OCI-LY7 (cell line): Measurements from ENCODE around the gene UBE2U. TPM values are rescaled to one million over a fixed set of nuclear protein-coding genes. Genes with fewer than 3 reads are reported as not detected.

Experiments
- BruUV-seq: library from RNA; stranded (reverse); fragments of 400-500 nt; replicated peaks from 2 replicates; lab custom pipeline; 2021; lab: Mats Ljungman, UMichigan
- CTCF ChIA-PET: fragments of 300-600 bp; sonication (Branson Sonifier 250); formaldehyde crosslinking; loops from one replicate; lab custom pipeline; 2022; ENCODE audit warnings: antibody characterized with exemption; ENCODE audit not compliant: unreplicated experiment; lab: Charles Lee
- POLR2A ChIA-PET: fragments of 300-600 bp; sonication (Branson Sonifier 250); formaldehyde crosslinking; loops from one replicate; lab custom pipeline; 2022; ENCODE audit warnings: antibody characterized with exemption; lab: Charles Lee
- DNase-seq: peaks from one replicate; pipeline ENCODE4 v3.0.0-alpha.2; 2015; ENCODE audit warnings: low spot score
- H2AFZ ChIP-seq: fragments of 200-600 bp; sonication (generic), shearing (Covaris generic); 2 replicates; pipeline ENCODE4 v1.6.1; 2014; ENCODE audit warnings: mild to moderate bottlenecking, antibody characterized with exemption, low read length, moderate library complexity
- H3K27ac ChIP-seq: fragments of 200-600 bp; sonication (generic); 2 replicates; pipeline ENCODE4 v1.5.1; 2014; ENCODE audit warnings: mixed run types, low read depth, mild to moderate bottlenecking, moderate library complexity, low read length, inconsistent platforms; ENCODE audit not compliant: poor library complexity, severe bottlenecking
- H3K36me3 ChIP-seq: fragments of 200-600 bp; sonication (generic); 2 replicates; pipeline ENCODE4 v1.6.1; 2014; ENCODE audit warnings: mild to moderate bottlenecking, antibody characterized with exemption, low read length, moderate library complexity, mixed read lengths; ENCODE audit not compliant: insufficient read depth
- H3K4me1 ChIP-seq: fragments of 200-600 bp; sonication (generic); 2 replicates; pipeline ENCODE4 v1.5.1; 2014; ENCODE audit warnings: mild to moderate bottlenecking, low read length; ENCODE audit not compliant: insufficient read depth, poor library complexity, severe bottlenecking
- H3K4me2 ChIP-seq: fragments of 200-600 bp; sonication (generic); 2 replicates; pipeline ENCODE4 v1.6.1; 2014; ENCODE audit warnings: mild to moderate bottlenecking, low read length
- H3K4me3 ChIP-seq: fragments of 200-600 bp; sonication (generic); 2 replicates; pipeline ENCODE4 v1.5.1; 2014; ENCODE audit warnings: mild to moderate bottlenecking, low read depth, low read length; ENCODE audit not compliant: poor library complexity, severe bottlenecking
- H3K79me2 ChIP-seq: fragments of 200-600 bp; sonication (generic); 2 replicates; pipeline ENCODE4 v1.6.1; 2016; ENCODE audit warnings: low read depth, mild to moderate bottlenecking, low read length, moderate library complexity, mixed read lengths; ENCODE audit not compliant: insufficient read depth
- H3K9me2 ChIP-seq: fragments of 200-600 bp; sonication (generic); 2 replicates; pipeline ENCODE4 v1.6.1; 2016; ENCODE audit warnings: mild to moderate bottlenecking, low read length, mixed read lengths; ENCODE audit not compliant: insufficient read depth
- H3K9me3 ChIP-seq: fragments of 200-600 bp; sonication (generic); 2 replicates; pipeline ENCODE4 v1.6.1; 2014; ENCODE audit warnings: mild to moderate bottlenecking, mixed run types, low read length, mixed read lengths
- H4K20me1 ChIP-seq: fragments of 200-600 bp; sonication (generic); 2 replicates; pipeline ENCODE4 v1.6.1; 2014; ENCODE audit warnings: mild to moderate bottlenecking, antibody characterized with exemption, low read length, moderate library complexity, mixed read lengths; ENCODE audit not compliant: insufficient read depth
- EZH2phosphoT487 ChIP-seq: fragments of 200-600 bp; sonication (generic); IDR thresholded peaks from 2 replicates; pipeline ENCODE4 v1.6.1; 2018; ENCODE audit warnings: low read depth, borderline replicate concordance, mild to moderate bottlenecking, mixed run types, antibody characterized with exemption, low read length, moderate library complexity, mixed read lengths
- intact Hi-C: fragments of 100-400 bp; cut with micrococcal nuclease; formaldehyde crosslinking; loops from one replicate; pipeline ENCODE4 v1.10.0; 2022; ENCODE audit not compliant: unreplicated experiment
- total RNA-seq, 2 experiments: library from RNA; depleted of rRNA in 1 of 2; stranded (reverse); fragments of >200 nt in 1 of 2; shearing (Covaris generic) in 1 of 2; gene quantifications; 2 replicates each; pipeline ENCODE4 v1.2.3, GENCODE V29; 2014 to 2022
- TF ChIP-seq, protein P1 (sequence below): fragments of 200-600 bp; sonication (generic); conservative IDR thresholded peaks from 2 replicates; pipeline ENCODE4 v1.5.1; 2014; ENCODE audit warnings: mild to moderate bottlenecking, antibody characterized with exemption, low read length, moderate library complexity, mixed read lengths

The UBE2U gene
- total RNA-seq, 2 experiments from 2014 or later, result not detected

DNA sequence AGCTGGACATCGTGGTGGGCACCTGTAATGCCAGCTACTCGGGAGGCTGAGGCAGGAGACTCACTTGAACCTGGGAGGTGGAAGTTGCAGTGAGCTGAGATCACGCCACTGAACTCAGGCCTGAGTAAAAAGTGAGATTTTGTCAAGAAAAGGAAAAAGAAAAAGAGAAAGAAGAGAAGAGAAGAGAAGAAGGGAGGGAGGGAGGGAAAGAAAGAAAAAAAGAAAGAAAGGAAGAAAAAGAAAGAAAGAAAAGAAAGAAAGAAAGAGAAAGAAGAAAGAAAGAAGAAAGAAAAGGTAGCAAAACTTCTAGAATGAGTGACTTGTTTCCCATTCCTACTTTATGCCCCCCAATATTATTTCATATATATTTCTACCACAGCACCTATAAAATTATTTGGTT lies 98.8 kb downstream of the UBE2U start:
- Histone ChIP-seq H3K9me3 (no peaks in the 10 kb centered on the region), H3K36me3 (no peaks in the 10 kb centered on the region), H4K20me1 (no peaks in the 10 kb centered on the region), H3K9me2 (no peaks in the 10 kb centered on the region), H3K79me2 (no peaks in the 10 kb centered on the region), H3K4me3 (no peak overlapping the region), H3K4me1 (no peaks in the 10 kb centered on the region), H2AFZ (no peak overlapping the region), H3K4me2 (no peak overlapping the region), H3K27ac (no peak overlapping the region)
- TF ChIP-seq, protein P1, sequence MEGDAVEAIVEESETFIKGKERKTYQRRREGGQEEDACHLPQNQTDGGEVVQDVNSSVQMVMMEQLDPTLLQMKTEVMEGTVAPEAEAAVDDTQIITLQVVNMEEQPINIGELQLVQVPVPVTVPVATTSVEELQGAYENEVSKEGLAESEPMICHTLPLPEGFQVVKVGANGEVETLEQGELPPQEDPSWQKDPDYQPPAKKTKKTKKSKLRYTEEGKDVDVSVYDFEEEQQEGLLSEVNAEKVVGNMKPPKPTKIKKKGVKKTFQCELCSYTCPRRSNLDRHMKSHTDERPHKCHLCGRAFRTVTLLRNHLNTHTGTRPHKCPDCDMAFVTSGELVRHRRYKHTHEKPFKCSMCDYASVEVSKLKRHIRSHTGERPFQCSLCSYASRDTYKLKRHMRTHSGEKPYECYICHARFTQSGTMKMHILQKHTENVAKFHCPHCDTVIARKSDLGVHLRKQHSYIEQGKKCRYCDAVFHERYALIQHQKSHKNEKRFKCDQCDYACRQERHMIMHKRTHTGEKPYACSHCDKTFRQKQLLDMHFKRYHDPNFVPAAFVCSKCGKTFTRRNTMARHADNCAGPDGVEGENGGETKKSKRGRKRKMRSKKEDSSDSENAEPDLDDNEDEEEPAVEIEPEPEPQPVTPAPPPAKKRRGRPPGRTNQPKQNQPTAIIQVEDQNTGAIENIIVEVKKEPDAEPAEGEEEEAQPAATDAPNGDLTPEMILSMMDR, result no peak
- no peak for TF ChIP-seq EZH2phosphoT487
- no peak for DNase-seq
- no TSS peak for BruUV-seq
- ChIA-PET POLR2A (no interaction called here), CTCF (no interaction called here)
- intact Hi-C loops, result no loop called here

DNA sequence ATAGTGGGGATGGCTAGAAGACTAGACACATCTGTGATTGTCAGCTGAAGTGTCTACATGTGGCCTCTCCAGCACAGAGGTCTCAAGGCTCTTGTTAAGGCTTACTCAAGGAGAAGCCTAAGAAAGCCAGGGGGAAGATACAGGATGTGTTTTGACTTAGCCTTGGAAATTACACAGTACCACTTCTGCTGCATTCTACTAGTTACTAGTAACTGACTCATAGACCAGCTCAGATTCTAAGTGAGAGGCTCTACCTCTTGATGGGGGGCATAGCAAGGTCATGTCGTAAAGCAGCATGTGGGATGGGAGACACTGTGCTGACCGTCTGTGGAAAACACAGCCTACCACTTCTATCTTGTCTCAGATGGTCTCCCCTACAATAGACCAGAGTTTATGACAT lies 99.5 kb downstream of the UBE2U start:
- CTCF ChIA-PET, result no interaction called here
- POLR2A ChIA-PET, result no interaction called here
- no peaks in the 10 kb centered on the region for H3K9me3 ChIP-seq
- H3K79me2 ChIP-seq, result no peaks in the 10 kb centered on the region
- no peaks in the 10 kb centered on the region for H3K9me2 ChIP-seq
- no peak overlapping the region for H3K4me2 ChIP-seq
- H3K4me1 ChIP-seq, result no peaks in the 10 kb centered on the region
- no peaks in the 10 kb centered on the region for H3K36me3 ChIP-seq
- intact Hi-C loops, result no loop called here
- no TSS peak for BruUV-seq
- no peak for DNase-seq
- no peak overlapping the region for H2AFZ ChIP-seq
- no peak overlapping the region for H3K27ac ChIP-seq
- H4K20me1 ChIP-seq, result no peaks in the 10 kb centered on the region
- no peak for TF ChIP-seq EZH2phosphoT487
- TF ChIP-seq, protein P1, result no peak
- H3K4me3 ChIP-seq, result no peak overlapping the region

DNA sequence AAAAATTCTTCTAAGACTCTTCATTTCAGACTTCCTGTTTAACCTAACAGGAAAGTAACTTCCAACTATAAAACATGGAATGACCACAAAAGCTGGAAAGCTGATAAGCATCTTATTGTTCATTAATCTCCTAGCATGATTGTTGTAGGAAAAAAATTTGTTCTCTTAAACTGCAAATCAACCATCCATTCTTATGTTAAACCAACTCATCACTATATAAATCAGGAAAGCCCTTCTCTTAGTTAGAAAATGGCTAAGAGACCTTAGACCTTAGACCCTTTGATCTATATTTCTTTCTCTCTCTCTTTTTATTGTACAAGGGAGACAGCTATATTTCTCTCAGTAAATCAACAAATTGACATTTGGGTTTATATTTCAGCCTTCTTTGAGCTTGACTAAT lies 101.4 kb downstream of the UBE2U start:
- H3K9me2 ChIP-seq, result no peaks in the 10 kb centered on the region
- CTCF ChIA-PET, result interaction anchor here (0.5 kb wide), 1 partner anchor 360 kb away, joined by 3 read pairs; no protein-coding TSS in a partner anchor

More for the DNA sequence above, 101.4 kb downstream of the UBE2U start:
- Histone ChIP-seq H3K4me2 (no peak overlapping the region), H2AFZ (no peak overlapping the region), H3K4me1 (no peaks in the 10 kb centered on the region), H3K27ac (no peak overlapping the region), H3K79me2 (no peaks in the 10 kb centered on the region), H3K36me3 (no peaks in the 10 kb centered on the region), H3K9me3 (no peaks in the 10 kb centered on the region), H3K4me3 (no peak overlapping the region), H4K20me1 (no peaks in the 10 kb centered on the region)
- intact Hi-C loops, result no loop called here
- DNase-seq, result no peak
- no peak for TF ChIP-seq EZH2phosphoT487
- TF ChIP-seq, protein P1, result no peak
- POLR2A ChIA-PET, result interaction anchor here (0.7 kb wide), 1 partner anchor 61 kb away, joined by 9 read pairs; no protein-coding TSS in a partner anchor
- no TSS peak for BruUV-seq
